ENCODE measurements around the gene DEXI. TPM values are rescaled to one million over a fixed set of nuclear protein-coding genes. Genes with fewer than 3 reads are reported as not detected.

Gene DEXI
- polyA plus RNA-seq = 52.0 and 62.0 TPM in 2 replicates
- polyA minus RNA-seq = 30.4 and 35.8 TPM in 2 replicates

DNA sequence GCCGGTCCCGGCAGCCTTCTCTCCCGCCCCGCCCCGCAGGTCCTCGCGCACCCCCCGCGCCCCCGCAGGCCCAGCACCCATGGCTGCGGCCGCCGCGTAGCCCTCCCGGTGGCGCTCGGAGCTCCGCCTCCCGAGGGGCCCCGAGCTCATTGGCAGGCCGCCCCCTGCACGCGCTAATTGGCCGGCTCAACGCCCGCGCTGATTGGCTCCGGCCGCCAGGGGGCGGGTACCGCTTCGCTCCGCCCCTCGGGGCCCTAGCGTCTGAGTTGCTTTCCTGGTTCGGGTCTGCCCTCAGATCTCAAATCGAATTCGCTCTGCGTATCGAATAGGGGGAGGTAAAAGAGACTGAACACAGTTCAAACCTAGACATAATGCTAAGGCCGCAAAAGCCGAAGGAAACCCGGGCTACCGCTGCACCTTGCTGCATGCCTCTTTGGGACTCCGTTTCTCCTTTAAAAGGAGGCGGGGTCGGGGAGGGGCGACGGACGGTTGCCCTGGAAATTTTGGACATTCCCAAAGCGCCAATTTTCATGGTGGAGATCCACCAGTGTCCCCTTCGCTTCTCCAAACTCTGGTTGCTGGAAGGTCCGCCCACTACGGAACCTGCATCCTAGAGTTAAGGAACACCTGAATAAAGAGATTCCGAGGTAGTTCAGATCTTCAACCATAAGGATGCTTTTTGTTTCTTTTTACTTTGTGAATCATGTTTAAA is at the start of gene DEXI:
DEXI (minus strand) TSS at position 117 of the 712 bp plus-strand sequence. CDS start 463 bp downstream, outside the sequence.
- Histone ChIP-seq H4K20me1 (ENCODE audit: insufficient read depth) (no peaks in the 10 kb centered on the region), H2AFZ (ENCODE audit: low read depth, low read length) (no peak within 1 kb of the TSS), H3K4me2 (ENCODE audit: low read length) (peak within 1 kb of the TSS; percentile 88), H3F3A (ENCODE audit: insufficient read depth, low read length, poor library complexity, severe bottlenecking) (no peaks in the 10 kb centered on the region), H3K9me3 (ENCODE audit: low read length) (no peaks in the 10 kb centered on the region), H3K79me2 (replicated peaks; ENCODE audit: insufficient read depth, low read length) (peaks cover 26% of the 10 kb centered on the region), H3K9me2 (ENCODE audit: insufficient read depth, low read length) (no peaks in the 10 kb centered on the region), H3K27me3 (ENCODE audit: insufficient read depth, low read depth, low read length) (no peaks in the 10 kb centered on the region), H3K9ac (ENCODE audit: low read length) (peak within 1 kb of the TSS; percentile 63), H3K4me3 (ENCODE audit: low read length) (peak within 1 kb of the TSS; percentile 77), H3K36me3 (ENCODE audit: insufficient read depth, low read length) (no peaks in the 10 kb centered on the region), H3K27ac (ENCODE audit: low read length) (no peak within 1 kb of the TSS)
- TF ChIP-seq, protein P1, sequence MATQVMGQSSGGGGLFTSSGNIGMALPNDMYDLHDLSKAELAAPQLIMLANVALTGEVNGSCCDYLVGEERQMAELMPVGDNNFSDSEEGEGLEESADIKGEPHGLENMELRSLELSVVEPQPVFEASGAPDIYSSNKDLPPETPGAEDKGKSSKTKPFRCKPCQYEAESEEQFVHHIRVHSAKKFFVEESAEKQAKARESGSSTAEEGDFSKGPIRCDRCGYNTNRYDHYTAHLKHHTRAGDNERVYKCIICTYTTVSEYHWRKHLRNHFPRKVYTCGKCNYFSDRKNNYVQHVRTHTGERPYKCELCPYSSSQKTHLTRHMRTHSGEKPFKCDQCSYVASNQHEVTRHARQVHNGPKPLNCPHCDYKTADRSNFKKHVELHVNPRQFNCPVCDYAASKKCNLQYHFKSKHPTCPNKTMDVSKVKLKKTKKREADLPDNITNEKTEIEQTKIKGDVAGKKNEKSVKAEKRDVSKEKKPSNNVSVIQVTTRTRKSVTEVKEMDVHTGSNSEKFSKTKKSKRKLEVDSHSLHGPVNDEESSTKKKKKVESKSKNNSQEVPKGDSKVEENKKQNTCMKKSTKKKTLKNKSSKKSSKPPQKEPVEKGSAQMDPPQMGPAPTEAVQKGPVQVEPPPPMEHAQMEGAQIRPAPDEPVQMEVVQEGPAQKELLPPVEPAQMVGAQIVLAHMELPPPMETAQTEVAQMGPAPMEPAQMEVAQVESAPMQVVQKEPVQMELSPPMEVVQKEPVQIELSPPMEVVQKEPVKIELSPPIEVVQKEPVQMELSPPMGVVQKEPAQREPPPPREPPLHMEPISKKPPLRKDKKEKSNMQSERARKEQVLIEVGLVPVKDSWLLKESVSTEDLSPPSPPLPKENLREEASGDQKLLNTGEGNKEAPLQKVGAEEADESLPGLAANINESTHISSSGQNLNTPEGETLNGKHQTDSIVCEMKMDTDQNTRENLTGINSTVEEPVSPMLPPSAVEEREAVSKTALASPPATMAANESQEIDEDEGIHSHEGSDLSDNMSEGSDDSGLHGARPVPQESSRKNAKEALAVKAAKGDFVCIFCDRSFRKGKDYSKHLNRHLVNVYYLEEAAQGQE (IDR thresholded peaks at IDR 0.05; ENCODE audit: borderline replicate concordance) = no peak
- TF ChIP-seq POLR2AphosphoS5 (IDR thresholded peaks at IDR 0.05) (peak; percentile 85), MXI1 (conservative IDR thresholded peaks at IDR 0.05; ENCODE audit: poor library complexity, severe bottlenecking) (no peak), SMC3 (conservative IDR thresholded peaks at IDR 0.05; ENCODE audit: poor library complexity) (no peak)

DNA sequence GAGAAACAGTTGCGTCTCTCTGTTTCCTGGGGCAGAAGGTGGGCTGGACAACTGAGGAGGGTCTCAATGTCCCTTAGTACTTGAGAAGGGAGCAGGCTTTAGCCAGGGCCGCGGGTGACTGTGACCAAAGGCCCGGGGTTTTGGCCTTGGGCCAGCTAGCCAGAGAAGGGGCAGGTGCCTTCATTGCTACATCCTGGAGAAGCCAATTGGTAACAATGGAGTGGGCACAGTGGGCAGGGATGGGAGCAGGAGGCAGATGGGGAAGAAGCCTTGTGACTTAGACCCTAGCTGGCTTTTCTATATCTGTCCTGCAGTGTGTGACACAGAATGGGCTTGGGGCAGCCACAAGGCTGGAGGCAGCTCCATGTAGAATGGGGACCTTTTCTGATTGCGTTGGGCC is 48.1 kb upstream of the DEXI start:
- no peak overlapping the region for H2AFZ ChIP-seq (ENCODE audit: low read depth, low read length)
- H3K9me3 ChIP-seq (ENCODE audit: low read length) = no peaks in the 10 kb centered on the region
- no peak overlapping the region for H3K4me3 ChIP-seq (ENCODE audit: low read length)
- H4K20me1 ChIP-seq (ENCODE audit: insufficient read depth) = no peaks in the 10 kb centered on the region
- H3K4me2 ChIP-seq (ENCODE audit: low read length) = no peak overlapping the region
- TF ChIP-seq SMC3 (conservative IDR thresholded peaks at IDR 0.05; ENCODE audit: poor library complexity) (no peak), EZH2 (IDR thresholded peaks at IDR 0.05; ENCODE audit: borderline replicate concordance, insufficient read depth, low read length, poor library complexity, severe bottlenecking) (no peak), EP300 (conservative IDR thresholded peaks at IDR 0.05; ENCODE audit: poor library complexity, severe bottlenecking) (no peak)
- TF ChIP-seq, protein P1 (IDR thresholded peaks at IDR 0.05; ENCODE audit: borderline replicate concordance) = no peak
- no peaks in the 10 kb centered on the region for H3K27me3 ChIP-seq (ENCODE audit: insufficient read depth, low read depth, low read length)
- no peak overlapping the region for H3K9ac ChIP-seq (ENCODE audit: low read length)
- H3K79me2 ChIP-seq (replicated peaks; ENCODE audit: insufficient read depth, low read length) = no peaks in the 10 kb centered on the region
- H3F3A ChIP-seq (ENCODE audit: insufficient read depth, low read length, poor library complexity, severe bottlenecking) = no peaks in the 10 kb centered on the region
- H3K9me2 ChIP-seq (ENCODE audit: insufficient read depth, low read length) = no peaks in the 10 kb centered on the region
- H3K36me3 ChIP-seq (ENCODE audit: insufficient read depth, low read length) = no peaks in the 10 kb centered on the region
- H3K27ac ChIP-seq (ENCODE audit: low read length) = no peak overlapping the region

Data from neural cell (in vitro differentiated cells).